Ishikawa (cell line): Measurements from ENCODE around the gene PROC.

ENCODE experiments used
- CREB1 ChIP-seq: IDR thresholded peaks from 2 replicates; pipeline ENCODE4 v1.6.1; 2012; ENCODE audit warnings: low read depth
- EGR1 ChIP-seq: IDR thresholded peaks from 2 replicates; pipeline ENCODE4 v1.6.1; 2012
- EP300 ChIP-seq: IDR thresholded peaks from 2 replicates; pipeline ENCODE4 v1.6.1; 2012; ENCODE audit warnings: borderline replicate concordance
- FOXM1 ChIP-seq: IDR thresholded peaks from 2 replicates; pipeline ENCODE4 v1.6.1; 2012; ENCODE audit warnings: low read depth, borderline replicate concordance
- NFIC ChIP-seq: IDR thresholded peaks from 2 replicates; pipeline ENCODE4 v1.6.1; 2012
- RAD21 ChIP-seq: IDR thresholded peaks from 2 replicates; pipeline ENCODE4 v1.6.1; 2012; ENCODE audit warnings: low read depth
- TAF1 ChIP-seq: IDR thresholded peaks from 2 replicates; pipeline ENCODE4 v1.6.1; 2012; ENCODE audit warnings: low read depth, mild to moderate bottlenecking
- TCF12 ChIP-seq: IDR thresholded peaks from 2 replicates; pipeline ENCODE4 v1.6.1; 2012; ENCODE audit warnings: low read depth
- TEAD4 ChIP-seq: IDR thresholded peaks from 2 replicates; pipeline ENCODE4 v1.6.1; 2012
- YY1 ChIP-seq: IDR thresholded peaks from 2 replicates; pipeline ENCODE4 v1.6.1; 2012; ENCODE audit warnings: low read depth
- ZBTB7A ChIP-seq: IDR thresholded peaks from 2 replicates; pipeline ENCODE4 v1.6.1; 2012; ENCODE audit warnings: low read depth
- TF ChIP-seq, protein P1 (sequence below): IDR thresholded peaks from 2 replicates; pipeline ENCODE4 v1.6.1; 2012
- TF ChIP-seq, protein P2 (sequence below): IDR thresholded peaks from 2 replicates; pipeline ENCODE4 v1.6.1; 2012; ENCODE audit warnings: low read depth, mild to moderate bottlenecking
- TF ChIP-seq, protein P3 (sequence below): IDR thresholded peaks from 2 replicates; pipeline ENCODE4 v1.6.1; 2012

DNA sequence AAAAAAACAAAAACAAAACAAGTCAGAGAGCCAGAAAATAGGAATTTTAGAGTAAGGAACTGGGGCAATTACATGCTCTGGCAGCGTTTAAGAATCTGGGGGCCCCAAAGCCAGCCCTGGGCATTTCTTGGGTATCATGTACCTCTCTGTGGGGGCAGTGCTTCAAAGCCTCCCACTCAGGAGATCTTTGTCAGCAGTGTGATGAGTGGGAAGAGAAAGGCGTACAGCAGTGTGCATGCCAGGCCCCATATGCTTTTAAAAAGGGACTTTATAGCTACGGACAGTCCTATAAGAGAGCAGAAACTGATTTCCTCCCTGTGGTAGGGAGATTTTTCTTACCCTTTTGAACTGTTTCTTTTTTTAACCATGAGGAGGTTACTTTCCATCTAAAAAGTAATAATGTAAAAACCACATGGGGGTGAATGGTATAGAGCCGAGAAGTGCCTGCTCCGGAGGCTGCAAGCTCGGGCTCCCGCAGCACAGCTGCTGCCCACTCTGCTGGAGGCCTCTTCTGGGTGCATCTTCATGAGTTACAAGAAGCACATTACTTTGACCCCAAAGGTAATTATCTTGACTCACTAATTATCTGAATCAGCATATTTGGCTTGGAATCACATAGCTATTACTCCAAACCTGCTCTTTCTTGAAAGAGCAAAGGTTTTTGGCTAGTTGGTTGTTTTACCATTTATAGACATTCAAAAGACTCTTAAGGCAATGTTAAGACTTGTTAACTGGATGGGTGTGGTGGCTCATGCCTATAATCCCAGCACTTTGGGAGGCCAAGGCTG, 46.4 kb downstream of the PROC start:
- TF ChIP-seq RAD21 (no peak), TAF1 (no peak), FOXM1 (no peak), NFIC (no peak), TCF12 (no peak), EP300 (no peak), YY1 (no peak), CREB1 (no peak), TEAD4 (no peak), ZBTB7A (no peak), EGR1 (no peak)
- TF ChIP-seq, protein P1, sequence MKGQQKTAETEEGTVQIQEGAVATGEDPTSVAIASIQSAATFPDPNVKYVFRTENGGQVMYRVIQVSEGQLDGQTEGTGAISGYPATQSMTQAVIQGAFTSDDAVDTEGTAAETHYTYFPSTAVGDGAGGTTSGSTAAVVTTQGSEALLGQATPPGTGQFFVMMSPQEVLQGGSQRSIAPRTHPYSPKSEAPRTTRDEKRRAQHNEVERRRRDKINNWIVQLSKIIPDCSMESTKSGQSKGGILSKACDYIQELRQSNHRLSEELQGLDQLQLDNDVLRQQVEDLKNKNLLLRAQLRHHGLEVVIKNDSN: no peak
- TF ChIP-seq, protein P2, sequence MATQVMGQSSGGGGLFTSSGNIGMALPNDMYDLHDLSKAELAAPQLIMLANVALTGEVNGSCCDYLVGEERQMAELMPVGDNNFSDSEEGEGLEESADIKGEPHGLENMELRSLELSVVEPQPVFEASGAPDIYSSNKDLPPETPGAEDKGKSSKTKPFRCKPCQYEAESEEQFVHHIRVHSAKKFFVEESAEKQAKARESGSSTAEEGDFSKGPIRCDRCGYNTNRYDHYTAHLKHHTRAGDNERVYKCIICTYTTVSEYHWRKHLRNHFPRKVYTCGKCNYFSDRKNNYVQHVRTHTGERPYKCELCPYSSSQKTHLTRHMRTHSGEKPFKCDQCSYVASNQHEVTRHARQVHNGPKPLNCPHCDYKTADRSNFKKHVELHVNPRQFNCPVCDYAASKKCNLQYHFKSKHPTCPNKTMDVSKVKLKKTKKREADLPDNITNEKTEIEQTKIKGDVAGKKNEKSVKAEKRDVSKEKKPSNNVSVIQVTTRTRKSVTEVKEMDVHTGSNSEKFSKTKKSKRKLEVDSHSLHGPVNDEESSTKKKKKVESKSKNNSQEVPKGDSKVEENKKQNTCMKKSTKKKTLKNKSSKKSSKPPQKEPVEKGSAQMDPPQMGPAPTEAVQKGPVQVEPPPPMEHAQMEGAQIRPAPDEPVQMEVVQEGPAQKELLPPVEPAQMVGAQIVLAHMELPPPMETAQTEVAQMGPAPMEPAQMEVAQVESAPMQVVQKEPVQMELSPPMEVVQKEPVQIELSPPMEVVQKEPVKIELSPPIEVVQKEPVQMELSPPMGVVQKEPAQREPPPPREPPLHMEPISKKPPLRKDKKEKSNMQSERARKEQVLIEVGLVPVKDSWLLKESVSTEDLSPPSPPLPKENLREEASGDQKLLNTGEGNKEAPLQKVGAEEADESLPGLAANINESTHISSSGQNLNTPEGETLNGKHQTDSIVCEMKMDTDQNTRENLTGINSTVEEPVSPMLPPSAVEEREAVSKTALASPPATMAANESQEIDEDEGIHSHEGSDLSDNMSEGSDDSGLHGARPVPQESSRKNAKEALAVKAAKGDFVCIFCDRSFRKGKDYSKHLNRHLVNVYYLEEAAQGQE: no peak
- TF ChIP-seq, protein P3, sequence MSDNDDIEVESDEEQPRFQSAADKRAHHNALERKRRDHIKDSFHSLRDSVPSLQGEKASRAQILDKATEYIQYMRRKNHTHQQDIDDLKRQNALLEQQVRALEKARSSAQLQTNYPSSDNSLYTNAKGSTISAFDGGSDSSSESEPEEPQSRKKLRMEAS: no peak
